ENCODE measurements around the gene CTNNBL1. TPM values are rescaled to one million over a fixed set of nuclear protein-coding genes. Genes with fewer than 3 reads are reported as not detected.
"Not testable (repeated sequence)": the region's sequence is repeated elsewhere in the genome, so short reads cannot be mapped to it uniquely, and the experiment has no call there.

CTNNBL1 gene
- total and polyA plus RNA-seq, 5 donors from 2014 or later = 56.0 to 117 (median 83.2) TPM

- Histone ChIP-seq H3K36me3 (ENCODE audit: control insufficient read depth, insufficient read depth, low read length) (peaks cover 36% of the 10 kb centered on the region), H3K27me3 (ENCODE audit: control insufficient read depth, insufficient read depth, low read length) (no peaks in the 10 kb centered on the region), H3K4me3 (ENCODE audit: low read depth, low read length) (no peak overlapping the region), H3K4me1 (ENCODE audit: control insufficient read depth, insufficient read depth, low read length, poor library complexity, severe bottlenecking) (no peaks in the 10 kb centered on the region), H3K27ac (ENCODE audit: insufficient read depth, low read length, poor library complexity, severe bottlenecking) (no peak overlapping the region), H3K9me3 (ENCODE audit: control insufficient read depth in 2 of 2, low read length in 2 of 2) (no peaks in the 10 kb centered on the region)
- H3K27me3 Mint-ChIP-seq = no peaks in the 10 kb centered on the region
- H3K4me3 Mint-ChIP-seq = no peak overlapping the region
- DNase-seq (no peak), ATAC-seq (ENCODE audit: low read depth in 2 of 2) (no peak)
- peaks cover 0 to 4% (median under 1%) of the 10 kb centered on the region in 4 donors for H3K4me1 Mint-ChIP-seq
- peaks cover 61% of the 10 kb centered on the region for H3K36me3 Mint-ChIP-seq
- no peaks in the 10 kb centered on the region for H3K9me3 Mint-ChIP-seq
- no peak overlapping the region for H3K27ac Mint-ChIP-seq
These were observed 157.0 kb downstream of the CTNNBL1 start for GRCh38 chr20:37850724-37851355.

- H3K36me3 ChIP-seq (ENCODE audit: control insufficient read depth, insufficient read depth, low read length) = peaks cover 36% of the 10 kb centered on the region
- no peaks in the 10 kb centered on the region for H3K9me3 ChIP-seq (ENCODE audit: control insufficient read depth in 2 of 2, low read length in 2 of 2)
- no peak overlapping the region for H3K27ac Mint-ChIP-seq
- no peak overlapping the region for H3K4me3 ChIP-seq (ENCODE audit: low read depth, low read length)
- H3K36me3 Mint-ChIP-seq = peaks cover 58% of the 10 kb centered on the region
- peaks cover 0 to 4% (median 0%) of the 10 kb centered on the region in 4 donors for H3K4me1 Mint-ChIP-seq
- no peaks in the 10 kb centered on the region for H3K27me3 Mint-ChIP-seq
- H3K27ac ChIP-seq (ENCODE audit: insufficient read depth, low read length, poor library complexity, severe bottlenecking) = no peak overlapping the region
- no peaks in the 10 kb centered on the region for H3K4me1 ChIP-seq (ENCODE audit: control insufficient read depth, insufficient read depth, low read length, poor library complexity, severe bottlenecking)
- no peak overlapping the region for H3K4me3 Mint-ChIP-seq
- DNase-seq (no peak), ATAC-seq (ENCODE audit: low read depth in 2 of 2) (no peak)
- no peaks in the 10 kb centered on the region for H3K27me3 ChIP-seq (ENCODE audit: control insufficient read depth, insufficient read depth, low read length)
- no peaks in the 10 kb centered on the region for H3K9me3 Mint-ChIP-seq
These were observed 158.8 kb downstream of the CTNNBL1 start for GRCh38 chr20:37852666-37853065.

GRCh38 chr20:37853823-37854375, 160.1 kb downstream of the CTNNBL1 start:
- no peaks in the 10 kb centered on the region for H3K9me3 ChIP-seq (ENCODE audit: control insufficient read depth in 2 of 2, low read length in 2 of 2)
- ATAC-seq (ENCODE audit: low read depth in 2 of 2) = no peak
- peak overlapping the region in 1 of 3 donors; percentile 64 for H3K27ac Mint-ChIP-seq
- no peak for DNase-seq
- H3K4me1 Mint-ChIP-seq = peaks cover 0 to 4% (median 0%) of the 10 kb centered on the region in 4 donors
- no peaks in the 10 kb centered on the region for H3K27me3 Mint-ChIP-seq
- H3K36me3 ChIP-seq (ENCODE audit: control insufficient read depth, insufficient read depth, low read length) = peaks cover 28% of the 10 kb centered on the region
- H3K27ac ChIP-seq (ENCODE audit: insufficient read depth, low read length, poor library complexity, severe bottlenecking) = no peak overlapping the region
- peaks cover 57% of the 10 kb centered on the region for H3K36me3 Mint-ChIP-seq
- no peaks in the 10 kb centered on the region for H3K9me3 Mint-ChIP-seq
- no peak overlapping the region for H3K4me3 Mint-ChIP-seq
- no peaks in the 10 kb centered on the region for H3K27me3 ChIP-seq (ENCODE audit: control insufficient read depth, insufficient read depth, low read length)
- H3K4me1 ChIP-seq (ENCODE audit: control insufficient read depth, insufficient read depth, low read length, poor library complexity, severe bottlenecking) = no peaks in the 10 kb centered on the region
- no peak overlapping the region for H3K4me3 ChIP-seq (ENCODE audit: low read depth, low read length)

GRCh38 chr20:37856034-37856433, 162.2 kb downstream of the CTNNBL1 start:
- H3K27ac Mint-ChIP-seq, H3K27me3 Mint-ChIP-seq: not testable (repeated sequence)
- H3K36me3 Mint-ChIP-seq = peaks cover 60% of the 10 kb centered on the region

GRCh38 chr20:37856932-37857660, 163.3 kb downstream of the CTNNBL1 start:
- peak overlapping the region in 1 of 3 donors; percentile 37 for H3K27ac Mint-ChIP-seq
- H3K36me3 Mint-ChIP-seq = peaks cover 63% of the 10 kb centered on the region
- Histone ChIP-seq H3K4me3 (ENCODE audit: low read depth, low read length) (no peak overlapping the region), H3K4me1 (ENCODE audit: control insufficient read depth, insufficient read depth, low read length, poor library complexity, severe bottlenecking) (no peaks in the 10 kb centered on the region), H3K27ac (ENCODE audit: insufficient read depth, low read length, poor library complexity, severe bottlenecking) (no peak overlapping the region), H3K9me3 (ENCODE audit: control insufficient read depth in 2 of 2, low read length in 2 of 2) (no peaks in the 10 kb centered on the region), H3K27me3 (ENCODE audit: control insufficient read depth, insufficient read depth, low read length) (no peaks in the 10 kb centered on the region), H3K36me3 (ENCODE audit: control insufficient read depth, insufficient read depth, low read length) (peaks cover 39% of the 10 kb centered on the region)
- no peaks in the 10 kb centered on the region for H3K27me3 Mint-ChIP-seq
- H3K4me3 Mint-ChIP-seq = no peak overlapping the region
- H3K4me1 Mint-ChIP-seq = peaks cover 0 to 3% (median 0%) of the 10 kb centered on the region in 4 donors
- DNase-seq (no peak), ATAC-seq (ENCODE audit: low read depth in 2 of 2) (no peak)
- H3K9me3 Mint-ChIP-seq = no peaks in the 10 kb centered on the region

More at GRCh38 chr20:37856034-37856433, 162.2 kb downstream of the CTNNBL1 start:
- H3K27me3 ChIP-seq (ENCODE audit: control insufficient read depth, insufficient read depth, low read length); H3K9me3 ChIP-seq (ENCODE audit: control insufficient read depth in 2 of 2, low read length in 2 of 2); DNase-seq; H3K4me3 Mint-ChIP-seq; H3K4me1 Mint-ChIP-seq; H3K4me1 ChIP-seq (ENCODE audit: control insufficient read depth, insufficient read depth, low read length, poor library complexity, severe bottlenecking); H3K27ac ChIP-seq (ENCODE audit: insufficient read depth, low read length, poor library complexity, severe bottlenecking); H3K9me3 Mint-ChIP-seq; H3K4me3 ChIP-seq (ENCODE audit: low read depth, low read length); ATAC-seq (ENCODE audit: low read depth in 2 of 2): not testable (repeated sequence)
- peaks cover 34% of the 10 kb centered on the region for H3K36me3 ChIP-seq (ENCODE audit: control insufficient read depth, insufficient read depth, low read length)

- H3K27ac Mint-ChIP-seq = no peak overlapping the region
- H3K4me1 Mint-ChIP-seq = peaks cover 0 to 3% (median 0%) of the 10 kb centered on the region in 4 donors
- Histone ChIP-seq H3K4me1 (ENCODE audit: control insufficient read depth, insufficient read depth, low read length, poor library complexity, severe bottlenecking) (no peaks in the 10 kb centered on the region), H3K27ac (ENCODE audit: insufficient read depth, low read length, poor library complexity, severe bottlenecking) (no peak overlapping the region), H3K4me3 (ENCODE audit: low read depth, low read length) (no peak overlapping the region), H3K9me3 (ENCODE audit: control insufficient read depth in 2 of 2, low read length in 2 of 2) (no peaks in the 10 kb centered on the region), H3K36me3 (ENCODE audit: control insufficient read depth, insufficient read depth, low read length) (peaks cover 40% of the 10 kb centered on the region), H3K27me3 (ENCODE audit: control insufficient read depth, insufficient read depth, low read length) (no peaks in the 10 kb centered on the region)
- H3K9me3 Mint-ChIP-seq = no peaks in the 10 kb centered on the region
- peaks cover 72% of the 10 kb centered on the region for H3K36me3 Mint-ChIP-seq
- H3K4me3 Mint-ChIP-seq = no peak overlapping the region
- DNase-seq = no peak
- no peaks in the 10 kb centered on the region for H3K27me3 Mint-ChIP-seq
- no peak for ATAC-seq (ENCODE audit: low read depth in 2 of 2)
These were observed 165.8 kb downstream of the CTNNBL1 start for GRCh38 chr20:37859406-37860171.

GRCh38 chr20:37863289-37863688, 169.5 kb downstream of the CTNNBL1 start:
- ATAC-seq (ENCODE audit: low read depth in 2 of 2) (no peak), DNase-seq (no peak)
- no peaks in the 10 kb centered on the region for H3K27me3 ChIP-seq (ENCODE audit: control insufficient read depth, insufficient read depth, low read length)
- H3K27ac ChIP-seq (ENCODE audit: insufficient read depth, low read length, poor library complexity, severe bottlenecking) = no peak overlapping the region
- H3K4me1 ChIP-seq (ENCODE audit: control insufficient read depth, insufficient read depth, low read length, poor library complexity, severe bottlenecking) = no peaks in the 10 kb centered on the region
- no peak overlapping the region for H3K4me3 ChIP-seq (ENCODE audit: low read depth, low read length)
- H3K27me3 Mint-ChIP-seq = no peaks in the 10 kb centered on the region
- peaks cover 56% of the 10 kb centered on the region for H3K36me3 Mint-ChIP-seq
- no peaks in the 10 kb centered on the region for H3K4me1 Mint-ChIP-seq
- no peak overlapping the region for H3K27ac Mint-ChIP-seq
- no peak overlapping the region for H3K4me3 Mint-ChIP-seq
- no peaks in the 10 kb centered on the region for H3K9me3 ChIP-seq (ENCODE audit: control insufficient read depth in 2 of 2, low read length in 2 of 2)
- H3K36me3 ChIP-seq (ENCODE audit: control insufficient read depth, insufficient read depth, low read length) = peaks cover 50% of the 10 kb centered on the region
- H3K9me3 Mint-ChIP-seq = no peaks in the 10 kb centered on the region

Measured in CD4-positive, CD25-positive, alpha-beta regulatory T cell (primary cell).